Neural crest cell (in vitro differentiated cells): ENCODE data around the gene CYP20A1. TPM values are rescaled to one million over a fixed set of nuclear protein-coding genes. Genes with fewer than 3 reads are reported as not detected.

Experiments
- DNase-seq: peaks from one replicate; pipeline ENCODE4 v3.0.0; 2021; ENCODE audit warnings: low read depth, mixed read lengths, low spot score
- H3K27ac Mint-ChIP-seq: one replicate; pipeline ENCODE4 v1.8.0; 2021; ENCODE audit warnings: mild to moderate bottlenecking, mixed read lengths; ENCODE audit not compliant: unreplicated experiment
- H3K27me3 Mint-ChIP-seq: 2 replicates; pipeline ENCODE4 v1.8.0; 2021; ENCODE audit warnings: low read depth, mild to moderate bottlenecking, mixed read lengths
- H3K36me3 Mint-ChIP-seq: 2 replicates; pipeline ENCODE4 v1.8.0; 2021; ENCODE audit warnings: low read depth, mild to moderate bottlenecking, mixed read lengths
- H3K4me1 Mint-ChIP-seq: 2 replicates; pipeline ENCODE4 v1.8.0; 2021; ENCODE audit warnings: mixed read lengths
- H3K4me3 Mint-ChIP-seq: one replicate; pipeline ENCODE4 v1.8.0; 2021; ENCODE audit warnings: mild to moderate bottlenecking, mixed read lengths
- H3K9me3 Mint-ChIP-seq: 2 replicates; pipeline ENCODE4 v1.8.0; 2021; ENCODE audit warnings: mixed read lengths
- total RNA-seq: library from RNA; stranded (reverse); gene quantifications from 2 replicates; pipeline ENCODE4 v1.2.1, GENCODE V29; 2021
- TF ChIP-seq, protein P1 (sequence below): fragments of 200-600 bp; sonication (generic); conservative IDR thresholded peaks from 2 replicates; pipeline ENCODE4 v1.5.0; 2021; ENCODE audit warnings: antibody characterized with exemption, mild to moderate bottlenecking

Gene CYP20A1
- total RNA-seq, 1 donor from 2014 or later = 22.1 TPM

DNA sequence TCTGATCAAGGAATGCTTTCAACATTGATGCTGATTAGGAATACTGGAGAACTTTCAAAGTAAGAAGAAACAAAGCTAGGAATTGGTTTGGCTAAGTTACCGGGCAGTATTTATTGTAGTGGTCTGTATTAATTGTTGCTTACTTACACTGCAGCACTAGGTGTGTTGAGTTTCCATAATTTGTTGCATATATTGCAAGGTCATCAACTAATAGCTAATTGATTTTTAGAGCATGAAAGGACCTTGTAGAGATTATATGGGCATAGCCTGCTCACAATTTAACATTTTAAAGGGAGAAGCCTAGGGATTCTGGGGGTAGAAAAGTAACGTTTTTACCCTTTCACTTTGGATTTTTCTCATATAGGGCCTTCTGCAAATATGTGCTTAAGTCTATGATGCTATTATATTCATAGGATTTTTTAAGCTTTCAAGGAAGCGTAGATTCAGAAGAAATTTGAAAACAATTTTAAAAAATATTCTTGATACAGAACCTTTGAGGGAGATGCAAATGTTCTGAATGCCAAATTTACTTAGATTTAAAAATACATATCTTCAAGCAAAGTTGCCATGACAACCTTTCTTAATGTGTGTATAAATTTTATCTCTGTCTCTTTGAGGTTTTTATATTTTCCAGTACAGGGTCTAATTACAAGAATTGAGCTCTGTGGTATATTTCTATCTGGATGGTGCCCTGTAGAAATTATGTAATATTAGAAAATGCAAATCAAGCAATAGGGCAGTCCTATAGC is 72.0 kb downstream of the CYP20A1 start:
- Mint-ChIP-seq H3K9me3 (peaks cover 3% of the 10 kb centered on the region), H3K27ac (no peak overlapping the region), H3K36me3 (peaks cover 19% of the 10 kb centered on the region), H3K4me3 (no peak overlapping the region), H3K27me3 (no peaks in the 10 kb centered on the region), H3K4me1 (no peaks in the 10 kb centered on the region)
- no peak for DNase-seq
- TF ChIP-seq, protein P1, sequence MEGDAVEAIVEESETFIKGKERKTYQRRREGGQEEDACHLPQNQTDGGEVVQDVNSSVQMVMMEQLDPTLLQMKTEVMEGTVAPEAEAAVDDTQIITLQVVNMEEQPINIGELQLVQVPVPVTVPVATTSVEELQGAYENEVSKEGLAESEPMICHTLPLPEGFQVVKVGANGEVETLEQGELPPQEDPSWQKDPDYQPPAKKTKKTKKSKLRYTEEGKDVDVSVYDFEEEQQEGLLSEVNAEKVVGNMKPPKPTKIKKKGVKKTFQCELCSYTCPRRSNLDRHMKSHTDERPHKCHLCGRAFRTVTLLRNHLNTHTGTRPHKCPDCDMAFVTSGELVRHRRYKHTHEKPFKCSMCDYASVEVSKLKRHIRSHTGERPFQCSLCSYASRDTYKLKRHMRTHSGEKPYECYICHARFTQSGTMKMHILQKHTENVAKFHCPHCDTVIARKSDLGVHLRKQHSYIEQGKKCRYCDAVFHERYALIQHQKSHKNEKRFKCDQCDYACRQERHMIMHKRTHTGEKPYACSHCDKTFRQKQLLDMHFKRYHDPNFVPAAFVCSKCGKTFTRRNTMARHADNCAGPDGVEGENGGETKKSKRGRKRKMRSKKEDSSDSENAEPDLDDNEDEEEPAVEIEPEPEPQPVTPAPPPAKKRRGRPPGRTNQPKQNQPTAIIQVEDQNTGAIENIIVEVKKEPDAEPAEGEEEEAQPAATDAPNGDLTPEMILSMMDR = no peak

DNA sequence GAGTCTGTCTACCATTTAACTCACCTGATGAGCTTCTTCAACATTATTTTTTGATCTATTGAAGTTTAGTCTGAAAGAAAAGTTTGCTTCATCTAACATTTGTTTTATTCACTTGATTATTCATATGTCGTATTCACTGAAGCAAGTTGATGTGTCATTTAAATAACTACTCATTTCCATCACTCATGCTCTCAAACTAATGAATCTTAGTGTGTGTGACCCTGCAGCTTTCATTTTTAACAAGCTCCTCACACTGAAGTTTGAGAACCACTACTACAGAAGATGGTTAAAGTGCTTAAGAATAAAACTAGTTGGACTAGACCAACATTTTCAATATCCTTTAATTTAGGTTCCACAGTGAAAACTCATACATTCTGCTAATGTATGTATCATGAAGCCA is 87.5 kb downstream of the CYP20A1 start:
- H3K27ac Mint-ChIP-seq = no peak overlapping the region
- TF ChIP-seq, protein P1 = no peak
- no peak for DNase-seq
- H3K4me1 Mint-ChIP-seq = peaks cover 33% of the 10 kb centered on the region
- H3K27me3 Mint-ChIP-seq = peaks cover 4% of the 10 kb centered on the region
- H3K4me3 Mint-ChIP-seq = peak overlapping the region; percentile 68
- peaks cover 3% of the 10 kb centered on the region for H3K36me3 Mint-ChIP-seq
- no peaks in the 10 kb centered on the region for H3K9me3 Mint-ChIP-seq

DNA sequence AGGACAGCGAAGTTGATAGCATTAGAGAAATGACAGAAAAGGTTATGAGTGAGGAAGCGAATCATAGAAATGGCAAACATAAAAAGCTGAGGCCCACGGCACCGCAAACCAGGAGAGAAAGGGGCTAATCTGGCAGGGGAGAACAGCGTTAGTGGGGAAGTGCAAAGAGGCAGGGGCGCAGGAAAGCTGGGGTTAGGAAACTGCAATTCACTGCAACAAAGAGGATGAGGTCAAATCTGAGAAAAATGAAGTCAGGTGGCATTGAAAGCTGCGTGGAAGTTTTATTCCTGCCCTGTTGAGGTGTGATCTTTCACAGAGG is 88.7 kb downstream of the CYP20A1 start:
- DNase-seq = no peak
- TF ChIP-seq, protein P1 = no peak
- Mint-ChIP-seq H3K9me3 (no peaks in the 10 kb centered on the region), H3K27ac (peak overlapping the region; percentile 100), H3K36me3 (peaks cover 5% of the 10 kb centered on the region), H3K27me3 (peaks cover 4% of the 10 kb centered on the region), H3K4me1 (peaks cover 33% of the 10 kb centered on the region), H3K4me3 (peak overlapping the region; percentile 94)

DNA sequence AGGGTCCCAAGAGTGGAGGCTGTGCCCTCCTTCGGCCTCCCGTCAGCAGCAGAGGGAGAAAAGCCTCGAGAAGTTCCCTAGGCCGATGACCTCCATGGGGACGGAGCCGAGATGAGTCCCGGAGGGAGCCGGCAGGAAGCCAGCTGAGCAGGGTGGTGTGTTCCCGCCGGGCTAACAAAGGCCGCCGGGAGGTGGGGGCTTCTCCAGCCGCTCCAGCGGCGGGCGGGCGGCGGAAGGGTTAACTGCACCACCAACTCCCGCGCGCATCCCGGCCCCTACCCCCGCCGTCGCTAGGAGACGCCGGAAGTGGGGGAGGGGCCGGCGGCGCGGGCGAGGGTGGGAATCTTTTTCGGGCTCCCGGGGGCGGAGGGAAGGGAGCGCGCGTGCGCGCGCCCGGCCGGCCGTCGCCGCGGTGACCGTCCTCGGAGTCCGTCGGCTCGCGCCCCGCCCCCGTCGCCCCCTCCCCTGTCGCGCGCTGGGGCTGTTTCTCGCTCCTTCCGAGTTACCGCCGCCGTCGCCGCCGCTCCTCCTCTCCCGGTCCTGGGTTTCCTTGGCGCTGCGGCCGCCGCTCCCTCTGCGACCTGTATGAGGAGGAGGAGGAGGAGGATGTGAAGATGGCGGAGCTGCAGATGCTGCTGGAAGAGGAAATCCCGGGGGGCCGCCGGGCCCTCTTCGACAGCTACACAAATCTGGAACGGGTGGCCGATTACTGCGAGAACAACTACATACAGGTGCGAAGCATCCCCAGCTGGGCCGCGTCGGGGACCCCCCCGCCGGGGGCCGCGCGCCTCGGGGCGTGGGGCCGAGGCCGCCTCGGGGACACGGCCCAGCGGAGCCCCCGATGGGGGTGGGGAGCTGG is 89.3 kb downstream of the CYP20A1 start, which contains the start of gene ABI2:
Gene ABI2 (plus strand): TSS at position 494 of the 859 bp plus-strand sequence. CDS start 121 bp downstream, at position 615.
- Mint-ChIP-seq H3K27ac (peak within 1 kb of the TSS; percentile 100), H3K9me3 (no peaks in the 10 kb centered on the region), H3K4me1 (peaks cover 34% of the 10 kb centered on the region), H3K36me3 (peaks cover 5% of the 10 kb centered on the region), H3K27me3 (peaks cover 4% of the 10 kb centered on the region), H3K4me3 (peak within 1 kb of the TSS; percentile 95)
- DNase-seq = peak; percentile 96
- TF ChIP-seq, protein P1 = no peak

DNA sequence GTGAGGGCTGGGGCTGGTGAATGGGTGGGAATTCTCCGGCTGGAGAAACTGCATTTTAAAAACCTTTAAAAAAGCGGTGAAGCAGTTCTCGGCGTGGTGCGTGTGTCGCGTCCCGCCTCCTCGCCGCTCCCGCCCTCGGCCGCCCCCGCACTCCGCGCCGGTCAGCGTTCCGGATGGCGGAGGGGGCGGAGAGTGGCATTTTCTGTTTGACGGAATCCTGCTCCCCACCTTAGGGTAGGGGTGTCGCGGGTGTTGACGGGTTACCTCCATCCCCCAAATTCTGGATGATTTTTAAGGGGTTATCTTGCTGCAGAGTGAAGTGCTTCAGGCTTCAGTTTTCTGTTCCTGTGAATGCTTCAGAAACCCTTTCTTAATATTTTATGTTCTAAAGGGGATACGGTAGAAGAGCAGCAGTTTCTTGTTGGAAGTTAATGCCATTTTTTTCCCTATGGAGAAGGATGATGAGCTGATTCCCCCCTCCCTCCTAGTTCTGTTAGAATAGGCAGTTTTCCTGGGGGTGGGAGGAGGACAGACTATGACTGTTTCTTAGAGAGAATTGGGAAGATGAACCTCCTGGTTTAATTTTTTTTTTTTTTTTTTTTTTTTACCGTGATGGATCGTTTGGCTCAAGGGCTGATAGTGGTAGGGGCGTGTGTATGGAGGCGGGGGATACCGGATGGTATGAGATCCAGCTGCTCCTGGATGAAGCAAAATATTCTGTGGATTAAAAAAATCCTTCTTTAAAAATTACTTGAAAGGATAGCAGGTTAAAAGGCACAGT is 90.1 kb downstream of the CYP20A1 start:
- peaks cover 37% of the 10 kb centered on the region for H3K4me1 Mint-ChIP-seq
- H3K27me3 Mint-ChIP-seq = peaks cover 4% of the 10 kb centered on the region
- H3K4me3 Mint-ChIP-seq = peak overlapping the region; percentile 95
- H3K27ac Mint-ChIP-seq = peak overlapping the region; percentile 90
- DNase-seq = peak; percentile 32
- H3K9me3 Mint-ChIP-seq = no peaks in the 10 kb centered on the region
- peaks cover 5% of the 10 kb centered on the region for H3K36me3 Mint-ChIP-seq
- TF ChIP-seq, protein P1 = no peak
